COLO668 (cell line): ENCODE data around the gene NSUN5.
"Not testable (repeated sequence)": the region's sequence is repeated elsewhere in the genome, so short reads cannot be mapped to it uniquely, and the experiment has no call there.

Source experiments
- DNase-seq: peaks from one replicate; lab custom pipeline; 2025; ENCODE audit not compliant: unreplicated experiment; lab: John Stamatoyannopoulos, UW

NSUN5 gene

GRCh38 chr7:73297706-73298105 lies 10.9 kb downstream of the NSUN5 start:
- not testable (repeated sequence) for DNase-seq

GRCh38 chr7:73297235-73297634 lies 11.4 kb downstream of the NSUN5 start:
- DNase-seq, result not testable (repeated sequence)

- DNase-seq, result not testable (repeated sequence)
Measured at GRCh38 chr7:73277210-73277609, 31.4 kb downstream of the NSUN5 start.

GRCh38 chr7:73267813-73268212 lies 40.8 kb downstream of the NSUN5 start:
- DNase-seq, result not testable (repeated sequence)

GRCh38 chr7:73266719-73267368 lies 41.8 kb downstream of the NSUN5 start:
- not testable (repeated sequence) for DNase-seq

- DNase-seq, result not testable (repeated sequence)
Measured at GRCh38 chr7:73262416-73262815, 46.2 kb downstream of the NSUN5 start.
